ENCODE data around the gene LIPI.

Gene LIPI

DNA sequence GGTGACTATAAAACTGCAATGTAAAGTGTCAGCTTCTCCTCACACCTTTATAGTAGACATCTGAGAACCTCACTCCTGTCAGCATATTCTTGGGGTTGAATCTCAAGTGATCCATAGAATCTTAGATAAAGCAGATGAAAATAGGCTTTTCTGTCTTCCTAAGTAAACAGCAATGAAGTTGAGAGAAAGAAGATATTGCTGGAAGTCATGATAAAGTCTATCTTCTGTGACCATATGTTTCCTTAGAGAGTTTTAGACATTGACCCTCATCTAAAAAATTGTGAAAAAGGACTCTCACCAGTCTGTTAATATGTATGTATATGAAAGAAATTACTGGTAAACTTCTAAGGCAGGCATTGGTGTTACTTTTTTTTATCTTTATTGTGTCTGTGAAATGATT lies 66.8 kb downstream of the LIPI start:
- Histone ChIP-seq H3K9ac (no peak overlapping the region), H3K36me3 (ENCODE audit: insufficient read depth) (no peaks in the 10 kb centered on the region), H2AFZ (ENCODE audit: low read depth) (no peak overlapping the region), H3K27me3 (ENCODE audit: insufficient read depth, low read depth) (no peaks in the 10 kb centered on the region), H3K4me3 (IDR thresholded peaks at IDR 0.05; ENCODE audit: insufficient read depth, low read depth, low read length) (no peak overlapping the region), H3K79me2 (ENCODE audit: insufficient read depth, low read depth) (no peaks in the 10 kb centered on the region), H3K27ac (no peak overlapping the region), H4K20me1 (ENCODE audit: insufficient read depth) (no peaks in the 10 kb centered on the region), H3K4me1 (ENCODE audit: low read depth, poor library complexity, severe bottlenecking) (no peaks in the 10 kb centered on the region), H3K4me2 (no peak overlapping the region)
- TF ChIP-seq, protein P1, sequence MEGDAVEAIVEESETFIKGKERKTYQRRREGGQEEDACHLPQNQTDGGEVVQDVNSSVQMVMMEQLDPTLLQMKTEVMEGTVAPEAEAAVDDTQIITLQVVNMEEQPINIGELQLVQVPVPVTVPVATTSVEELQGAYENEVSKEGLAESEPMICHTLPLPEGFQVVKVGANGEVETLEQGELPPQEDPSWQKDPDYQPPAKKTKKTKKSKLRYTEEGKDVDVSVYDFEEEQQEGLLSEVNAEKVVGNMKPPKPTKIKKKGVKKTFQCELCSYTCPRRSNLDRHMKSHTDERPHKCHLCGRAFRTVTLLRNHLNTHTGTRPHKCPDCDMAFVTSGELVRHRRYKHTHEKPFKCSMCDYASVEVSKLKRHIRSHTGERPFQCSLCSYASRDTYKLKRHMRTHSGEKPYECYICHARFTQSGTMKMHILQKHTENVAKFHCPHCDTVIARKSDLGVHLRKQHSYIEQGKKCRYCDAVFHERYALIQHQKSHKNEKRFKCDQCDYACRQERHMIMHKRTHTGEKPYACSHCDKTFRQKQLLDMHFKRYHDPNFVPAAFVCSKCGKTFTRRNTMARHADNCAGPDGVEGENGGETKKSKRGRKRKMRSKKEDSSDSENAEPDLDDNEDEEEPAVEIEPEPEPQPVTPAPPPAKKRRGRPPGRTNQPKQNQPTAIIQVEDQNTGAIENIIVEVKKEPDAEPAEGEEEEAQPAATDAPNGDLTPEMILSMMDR (conservative IDR thresholded peaks at IDR 0.05; ENCODE audit: low read depth, low read length), result no peak

DNA sequence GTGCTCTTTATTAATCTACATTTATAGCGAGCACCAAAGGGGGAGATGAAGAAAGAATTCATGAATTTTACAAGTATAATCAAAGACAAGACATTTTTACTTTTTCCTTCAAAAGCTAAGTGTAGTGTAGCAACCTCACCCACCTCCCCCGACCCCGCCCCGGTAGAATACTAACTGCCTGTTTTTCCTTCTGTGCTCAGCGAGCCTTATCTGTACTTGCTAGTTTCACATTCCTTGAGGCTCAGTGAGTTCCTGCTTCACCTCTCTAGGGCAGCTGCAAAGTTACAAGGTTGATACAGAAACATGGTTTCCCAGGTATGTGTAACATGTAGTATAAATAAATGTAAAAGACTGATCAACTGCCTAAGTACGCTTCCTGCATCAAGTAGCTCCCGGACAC lies 86.5 kb downstream of the LIPI start:
- TF ChIP-seq, protein P1 (conservative IDR thresholded peaks at IDR 0.05; ENCODE audit: low read depth, low read length), result no peak
- Histone ChIP-seq H3K27ac (no peak overlapping the region), H3K4me2 (no peak overlapping the region), H3K36me3 (ENCODE audit: insufficient read depth) (no peaks in the 10 kb centered on the region), H3K27me3 (ENCODE audit: insufficient read depth, low read depth) (no peaks in the 10 kb centered on the region), H3K79me2 (ENCODE audit: insufficient read depth, low read depth) (no peaks in the 10 kb centered on the region), H3K9ac (no peak overlapping the region), H3K4me3 (IDR thresholded peaks at IDR 0.05; ENCODE audit: insufficient read depth, low read depth, low read length) (no peak overlapping the region), H3K4me1 (ENCODE audit: low read depth, poor library complexity, severe bottlenecking) (no peaks in the 10 kb centered on the region), H2AFZ (ENCODE audit: low read depth) (no peak overlapping the region), H4K20me1 (ENCODE audit: insufficient read depth) (no peaks in the 10 kb centered on the region)

- Histone ChIP-seq H3K27me3 (ENCODE audit: insufficient read depth, low read depth) (no peaks in the 10 kb centered on the region), H2AFZ (ENCODE audit: low read depth) (no peak overlapping the region), H3K27ac (no peak overlapping the region), H3K79me2 (ENCODE audit: insufficient read depth, low read depth) (no peaks in the 10 kb centered on the region), H3K4me1 (ENCODE audit: low read depth, poor library complexity, severe bottlenecking) (no peaks in the 10 kb centered on the region), H3K4me2 (no peak overlapping the region), H3K9ac (no peak overlapping the region), H3K36me3 (ENCODE audit: insufficient read depth) (no peaks in the 10 kb centered on the region), H4K20me1 (ENCODE audit: insufficient read depth) (no peaks in the 10 kb centered on the region), H3K4me3 (IDR thresholded peaks at IDR 0.05; ENCODE audit: insufficient read depth, low read depth, low read length) (no peak overlapping the region)
- TF ChIP-seq, protein P1 (conservative IDR thresholded peaks at IDR 0.05; ENCODE audit: low read depth, low read length), result no peak
Observed at GRCh38 chr21:14121719-14122118, 89.0 kb downstream of the LIPI start.

GRCh38 chr21:14120091-14120734 lies 90.5 kb downstream of the LIPI start:
- Histone ChIP-seq H2AFZ (ENCODE audit: low read depth) (no peak overlapping the region), H3K4me2 (no peak overlapping the region)
- TF ChIP-seq, protein P1 (conservative IDR thresholded peaks at IDR 0.05; ENCODE audit: low read depth, low read length), result peak; percentile 96

More at GRCh38 chr21:14120091-14120734, 90.5 kb downstream of the LIPI start:
- Histone ChIP-seq H4K20me1 (ENCODE audit: insufficient read depth) (no peaks in the 10 kb centered on the region), H3K4me3 (IDR thresholded peaks at IDR 0.05; ENCODE audit: insufficient read depth, low read depth, low read length) (no peak overlapping the region), H3K36me3 (ENCODE audit: insufficient read depth) (no peaks in the 10 kb centered on the region), H3K4me1 (ENCODE audit: low read depth, poor library complexity, severe bottlenecking) (no peaks in the 10 kb centered on the region), H3K79me2 (ENCODE audit: insufficient read depth, low read depth) (no peaks in the 10 kb centered on the region), H3K27me3 (ENCODE audit: insufficient read depth, low read depth) (no peaks in the 10 kb centered on the region), H3K9ac (no peak overlapping the region), H3K27ac (no peak overlapping the region)
